BLaER1 treated with 17β-estradiol and CSF1 and Interleukin-3, amounts not matched to agents 10 nM and 100 nM (cell line): ENCODE results near the gene EMSY.

Experiments used
- H3K27ac ChIP-seq, 11 experiments: shearing (Covaris generic); formaldehyde crosslinking; 2 replicates each; pipeline ENCODE4 v1.8.1; 2022
- H3K27me3 ChIP-seq, 11 experiments: shearing (Covaris generic); formaldehyde crosslinking; 2 replicates each; pipeline ENCODE4 v1.8.1; 2022
- H3K36me3 ChIP-seq, 11 experiments: shearing (Covaris generic); formaldehyde crosslinking; 2 replicates each; pipeline ENCODE4 v1.8.1; 2022
- H3K4me1 ChIP-seq, 10 experiments: shearing (Covaris generic); formaldehyde crosslinking; 2 replicates each; pipeline ENCODE4 v1.8.1; 2022
- H3K4me2 ChIP-seq, 11 experiments: shearing (Covaris generic); formaldehyde crosslinking; 2 replicates each; pipeline ENCODE4 v1.8.1; 2022
- H3K4me3 ChIP-seq, 10 experiments: shearing (Covaris generic); formaldehyde crosslinking; 2 replicates each; pipeline ENCODE4 v1.8.1; 2022
- H3K9ac ChIP-seq, 11 experiments: shearing (Covaris generic); formaldehyde crosslinking; 2 replicates each; pipeline ENCODE4 v1.8.1; 2022
- H3K9me3 ChIP-seq, 11 experiments: shearing (Covaris generic); formaldehyde crosslinking; replicated peaks in 1 of 11; 2 replicates each; pipeline ENCODE4 v1.8.1; 2022
- H4K20me1 ChIP-seq, 11 experiments: shearing (Covaris generic); formaldehyde crosslinking; 2 replicates each; pipeline ENCODE4 v1.8.1; 2022
- Cebpa-rat ChIP-seq, 11 experiments: shearing (Covaris generic); IDR thresholded peaks; 2 replicates each; pipeline ENCODE4 v1.8.1; 2022

EMSY gene

DNA sequence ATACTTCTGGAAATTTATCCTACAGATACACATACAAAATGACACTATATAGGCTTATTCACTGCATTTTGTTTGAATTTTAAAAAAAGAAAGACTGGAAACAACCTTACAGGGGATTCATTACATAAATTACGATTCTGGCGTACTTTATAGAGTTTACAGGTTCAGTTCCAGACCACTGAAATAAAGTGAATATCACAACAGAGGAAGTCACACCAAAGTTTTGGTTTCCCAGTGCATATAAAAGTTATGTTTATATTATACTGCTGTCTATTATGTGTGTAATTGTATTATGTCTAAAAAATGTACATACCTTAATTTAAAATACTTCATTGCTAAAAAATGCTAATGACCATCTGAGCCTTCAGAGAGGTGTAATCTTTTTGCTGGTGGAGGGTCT, 62.0 kb downstream of the EMSY start:
- H4K20me1 ChIP-seq, result peaks cover 0 to 6% (median 0%) of the 10 kb centered on the region in 11 experiments; a peak in 1 of 22 replicates
- peaks cover 30 to 72% (median 60%) of the 10 kb centered on the region in 11 experiments for H3K36me3 ChIP-seq
- H3K4me3 ChIP-seq, result no peak overlapping the region
- H3K27ac ChIP-seq, result no peak overlapping the region
- peaks cover 7 to 31% (median 16%) of the 10 kb centered on the region in 11 experiments for H3K9me3 ChIP-seq
- no peak overlapping the region for H3K4me2 ChIP-seq
- no peak for TF ChIP-seq Cebpa-rat (IDR thresholded peaks at IDR 0.05)
- H3K4me1 ChIP-seq, result peaks cover 0 to 16% (median 9%) of the 10 kb centered on the region in 10 experiments; a peak in 15 of 20 replicates
- no peaks in the 10 kb centered on the region for H3K27me3 ChIP-seq
- no peak overlapping the region for H3K9ac ChIP-seq

DNA sequence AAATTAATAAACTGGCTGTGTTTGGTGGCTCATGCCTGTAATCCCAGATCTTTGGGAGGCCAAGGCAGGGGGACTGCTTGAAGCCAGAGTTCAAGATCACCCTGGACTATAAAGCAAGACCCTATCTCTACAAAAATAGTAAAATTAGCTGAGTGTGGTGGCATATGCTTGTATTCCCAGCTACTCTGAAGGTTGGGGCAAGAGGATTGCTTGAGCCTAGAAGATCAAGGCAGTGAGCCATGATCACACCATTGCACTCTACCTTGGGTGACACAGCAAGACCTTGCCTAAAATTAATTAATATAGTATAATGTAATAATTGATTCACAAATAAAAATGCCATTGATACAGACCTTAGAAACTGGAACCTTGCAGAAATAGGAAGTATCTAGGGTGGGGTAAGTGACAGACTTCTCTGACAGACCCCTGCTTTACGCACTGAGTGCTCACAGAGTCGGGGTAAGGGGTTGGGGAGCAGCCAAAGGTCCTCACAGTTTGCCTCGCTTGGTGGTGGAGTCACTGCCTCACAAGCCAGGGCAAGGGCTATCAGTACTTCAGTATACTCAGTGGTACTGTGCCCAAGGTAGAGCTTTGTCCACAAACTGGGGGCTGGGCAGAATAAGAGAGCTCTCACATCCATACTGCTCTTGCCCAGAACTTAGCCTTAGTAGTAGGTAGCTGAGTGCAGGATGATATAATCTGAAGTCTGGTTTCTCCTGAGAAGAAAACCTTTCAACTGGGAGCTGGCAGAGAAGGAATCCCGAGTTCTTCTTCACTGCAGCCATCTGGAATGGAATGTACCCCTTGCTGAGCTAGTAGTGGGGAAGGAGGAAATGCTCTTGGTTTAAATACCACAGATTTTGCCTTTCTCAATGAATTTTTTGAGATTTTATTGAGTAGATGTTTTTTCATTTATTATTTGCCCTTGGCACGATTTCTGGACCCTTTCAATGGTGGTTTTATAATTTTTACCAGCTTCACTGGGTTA, 65.5 kb downstream of the EMSY start:
- no peak for TF ChIP-seq Cebpa-rat (IDR thresholded peaks at IDR 0.05)
- peaks cover 0 to 14% (median 7%) of the 10 kb centered on the region in 11 experiments; a peak in 8 of 22 replicates for H3K9me3 ChIP-seq
- H3K27ac ChIP-seq, result no peak overlapping the region
- peak overlapping the region in 3 of 11 experiments; percentile 28 to 40 (median 29); a peak in 3 of 22 replicates for H3K4me2 ChIP-seq
- H3K36me3 ChIP-seq, result peaks cover 22 to 57% (median 33%) of the 10 kb centered on the region in 11 experiments; a peak in 21 of 22 replicates
- peaks cover 2 to 27% (median 15%) of the 10 kb centered on the region in 10 experiments; a peak in 18 of 20 replicates for H3K4me1 ChIP-seq
- peaks cover 0 to 6% (median 0%) of the 10 kb centered on the region in 11 experiments; a peak in 1 of 22 replicates for H4K20me1 ChIP-seq
- H3K9ac ChIP-seq, result no peak overlapping the region
- no peak overlapping the region for H3K4me3 ChIP-seq
- H3K27me3 ChIP-seq, result no peaks in the 10 kb centered on the region

DNA sequence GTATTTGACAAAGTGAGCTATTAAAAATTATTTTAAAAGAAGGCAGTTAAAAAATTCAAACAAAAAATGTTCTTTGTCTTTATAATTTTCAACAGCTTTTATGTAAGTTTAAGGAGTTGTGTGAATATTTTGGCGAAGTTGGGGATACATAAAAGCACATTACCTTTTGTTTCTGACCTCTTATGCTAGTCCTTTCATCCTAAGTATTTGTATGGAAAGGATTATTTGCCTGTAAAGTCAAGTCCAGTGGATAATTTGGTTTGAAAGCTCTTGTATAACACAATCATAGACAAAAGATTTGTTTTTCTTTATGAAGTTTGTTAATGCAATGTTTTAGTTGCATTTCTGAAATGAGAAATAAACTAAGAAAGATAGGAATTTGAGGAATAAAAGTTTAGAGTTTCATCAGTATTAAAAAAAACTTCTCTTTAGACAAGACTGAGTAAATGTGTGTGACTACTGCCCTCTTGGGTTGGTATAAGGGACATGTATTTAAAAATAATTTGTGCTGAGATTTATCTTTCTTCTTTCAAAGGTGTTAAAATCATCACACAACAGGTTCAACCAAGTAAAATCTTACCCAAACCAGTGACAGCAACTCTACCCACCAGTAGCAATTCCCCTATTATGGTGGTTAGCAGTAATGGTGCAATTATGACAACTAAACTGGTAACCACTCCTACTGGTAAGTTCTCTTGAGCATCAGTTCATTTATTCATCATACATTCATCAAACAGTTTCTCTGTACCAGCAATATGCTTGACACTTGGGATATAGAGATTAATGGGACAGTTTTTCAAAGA, 68.2 kb downstream of the EMSY start:
- Histone ChIP-seq H3K4me3 (no peak overlapping the region), H3K9me3 (peaks cover 0 to 3% (median under 1%) of the 10 kb centered on the region in 11 experiments; a peak in 4 of 22 replicates), H3K9ac (no peak overlapping the region)

DNA sequence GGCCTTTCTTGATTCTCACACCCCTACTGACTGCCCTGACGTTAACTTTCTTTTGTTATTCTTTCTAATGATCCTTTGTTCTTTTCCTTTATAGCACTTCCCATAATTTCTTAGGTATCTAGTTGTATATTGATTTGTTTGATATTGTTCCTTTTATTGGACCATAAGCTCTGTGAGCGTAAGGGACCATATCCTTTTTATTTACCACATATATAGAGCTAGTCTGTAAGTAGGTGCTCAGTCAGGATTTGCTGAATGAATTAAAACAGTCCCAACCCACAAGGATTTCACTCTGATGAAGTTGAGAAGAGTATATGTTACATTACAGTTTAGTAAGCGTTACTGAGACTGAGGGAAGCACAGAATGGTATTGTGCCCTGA, 68.8 kb downstream of the EMSY start:
- Histone ChIP-seq H3K4me1 (peaks cover 2 to 27% (median 15%) of the 10 kb centered on the region in 10 experiments; a peak in 18 of 20 replicates), H3K27ac (no peak overlapping the region), H3K4me3 (no peak overlapping the region), H3K27me3 (no peaks in the 10 kb centered on the region), H4K20me1 (peaks cover 0 to 6% (median 0%) of the 10 kb centered on the region in 11 experiments; a peak in 1 of 22 replicates), H3K9me3 (no peaks in the 10 kb centered on the region), H3K36me3 (peaks cover 16 to 55% (median 29%) of the 10 kb centered on the region in 11 experiments; a peak in 20 of 22 replicates), H3K4me2 (no peak overlapping the region), H3K9ac (no peak overlapping the region)
- no peak for TF ChIP-seq Cebpa-rat (IDR thresholded peaks at IDR 0.05)

More for the DNA sequence above, 68.2 kb downstream of the EMSY start:
- H3K27me3 ChIP-seq, result no peaks in the 10 kb centered on the region
- no peak for TF ChIP-seq Cebpa-rat (IDR thresholded peaks at IDR 0.05)
- no peak overlapping the region for H3K27ac ChIP-seq
- H3K36me3 ChIP-seq, result peaks cover 19 to 58% (median 30%) of the 10 kb centered on the region in 11 experiments; a peak in 21 of 22 replicates
- H3K4me1 ChIP-seq, result peaks cover 2 to 27% (median 15%) of the 10 kb centered on the region in 10 experiments; a peak in 18 of 20 replicates
- H3K4me2 ChIP-seq, result peak overlapping the region in 1 of 11 experiments; percentile 53; a peak in 1 of 22 replicates
- peaks cover 0 to 6% (median 0%) of the 10 kb centered on the region in 11 experiments; a peak in 1 of 22 replicates for H4K20me1 ChIP-seq

DNA sequence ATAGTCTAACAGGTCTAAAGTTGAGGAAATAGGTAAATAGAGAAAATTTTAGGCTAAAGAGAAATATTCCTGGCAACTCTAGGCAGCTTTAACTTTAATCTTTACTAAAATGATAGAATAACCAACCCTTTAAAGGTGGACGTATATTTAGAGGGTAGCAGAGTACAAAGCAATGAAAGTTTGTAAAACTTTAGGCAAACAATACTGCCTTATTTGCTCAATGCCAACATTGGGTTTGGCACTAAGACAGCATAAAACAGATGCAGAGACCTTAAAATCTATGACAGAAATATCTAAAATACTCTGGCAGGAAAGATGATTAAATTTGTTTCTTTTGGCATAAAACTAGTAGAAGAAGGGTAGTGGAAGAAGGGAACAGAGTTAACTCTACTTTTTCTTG, 70.7 kb downstream of the EMSY start:
- no peak overlapping the region for H3K9ac ChIP-seq
- H3K27me3 ChIP-seq, result no peaks in the 10 kb centered on the region
- H3K4me3 ChIP-seq, result no peak overlapping the region
- peaks cover 0 to 4% (median 0%) of the 10 kb centered on the region in 11 experiments; a peak in 1 of 22 replicates for H4K20me1 ChIP-seq
- peaks cover 2 to 24% (median 15%) of the 10 kb centered on the region in 10 experiments; a peak in 18 of 20 replicates for H3K4me1 ChIP-seq
- H3K27ac ChIP-seq, result no peak overlapping the region
- no peak overlapping the region for H3K4me2 ChIP-seq
- no peak for TF ChIP-seq Cebpa-rat (IDR thresholded peaks at IDR 0.05)
- no peaks in the 10 kb centered on the region for H3K9me3 ChIP-seq
- H3K36me3 ChIP-seq, result peaks cover 13 to 59% (median 29%) of the 10 kb centered on the region in 11 experiments; a peak in 21 of 22 replicates

DNA sequence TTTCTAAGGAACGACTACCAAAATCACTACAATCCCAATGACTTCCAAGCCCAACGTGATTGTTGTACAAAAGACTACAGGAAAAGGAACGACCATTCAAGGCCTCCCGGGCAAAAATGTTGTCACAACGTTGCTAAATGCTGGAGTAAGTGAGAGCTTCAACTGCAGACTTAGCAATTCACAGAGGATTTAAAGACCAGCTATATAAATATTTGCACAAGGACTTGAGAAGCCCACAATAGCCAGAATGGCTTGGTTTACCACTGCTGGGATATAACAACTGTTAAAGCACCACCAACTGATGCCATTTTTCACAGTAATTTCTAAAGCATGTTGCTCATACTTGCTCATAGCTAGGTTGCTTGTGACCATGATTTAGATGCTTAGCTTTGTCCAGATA, 78.3 kb downstream of the EMSY start:
- Histone ChIP-seq H3K27me3 (no peaks in the 10 kb centered on the region), H3K4me2 (no peak overlapping the region), H3K4me3 (no peak overlapping the region), H3K9ac (no peak overlapping the region), H3K9me3 (no peaks in the 10 kb centered on the region), H3K27ac (no peak overlapping the region), H3K4me1 (peaks cover 5 to 10% (median 8%) of the 10 kb centered on the region in 10 experiments; a peak in 19 of 20 replicates), H3K36me3 (peaks cover 43 to 88% (median 67%) of the 10 kb centered on the region in 11 experiments), H4K20me1 (no peaks in the 10 kb centered on the region; a peak in 1 of 22 replicates)
- TF ChIP-seq Cebpa-rat (IDR thresholded peaks at IDR 0.05), result no peak

DNA sequence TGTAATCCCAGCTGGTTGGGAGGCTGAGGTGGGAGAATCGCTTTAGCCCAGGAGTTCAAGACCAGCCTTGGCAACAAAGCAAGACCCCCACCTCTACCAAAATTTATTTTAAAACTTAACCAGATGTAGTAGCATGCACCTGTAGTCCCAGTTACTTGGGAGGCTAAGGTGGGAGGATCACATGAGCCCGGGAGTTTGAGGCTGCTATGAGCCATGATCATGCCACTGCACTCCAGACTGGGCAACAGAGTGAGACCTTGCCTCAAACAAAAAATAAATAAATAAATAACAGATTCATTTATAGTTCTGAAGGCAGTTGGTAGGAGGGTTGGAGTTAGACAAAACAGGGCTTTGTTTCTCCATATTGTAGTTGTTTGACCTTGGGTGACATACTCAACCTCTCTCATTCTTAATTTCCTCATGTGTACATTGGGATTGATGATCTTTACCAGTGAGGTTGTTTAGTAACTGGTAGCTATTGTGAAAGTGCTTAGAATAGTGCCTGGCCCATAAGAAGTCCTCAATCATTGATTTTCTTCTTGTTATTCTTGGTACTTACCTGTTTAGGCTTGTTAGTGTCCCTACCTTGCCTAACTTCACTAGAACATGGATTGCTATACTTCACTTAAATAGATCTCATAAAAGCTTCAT, 79.1 kb downstream of the EMSY start:
- Histone ChIP-seq H3K4me3 (no peak overlapping the region), H3K9ac (no peak overlapping the region), H4K20me1 (no peaks in the 10 kb centered on the region; a peak in 1 of 22 replicates), H3K27me3 (no peaks in the 10 kb centered on the region), H3K27ac (no peak overlapping the region), H3K4me1 (peaks cover 6 to 12% (median 10%) of the 10 kb centered on the region in 10 experiments; a peak in 19 of 20 replicates), H3K4me2 (no peak overlapping the region), H3K36me3 (peaks cover 44 to 92% (median 70%) of the 10 kb centered on the region in 11 experiments), H3K9me3 (no peaks in the 10 kb centered on the region)
- no peak for TF ChIP-seq Cebpa-rat (IDR thresholded peaks at IDR 0.05)

DNA sequence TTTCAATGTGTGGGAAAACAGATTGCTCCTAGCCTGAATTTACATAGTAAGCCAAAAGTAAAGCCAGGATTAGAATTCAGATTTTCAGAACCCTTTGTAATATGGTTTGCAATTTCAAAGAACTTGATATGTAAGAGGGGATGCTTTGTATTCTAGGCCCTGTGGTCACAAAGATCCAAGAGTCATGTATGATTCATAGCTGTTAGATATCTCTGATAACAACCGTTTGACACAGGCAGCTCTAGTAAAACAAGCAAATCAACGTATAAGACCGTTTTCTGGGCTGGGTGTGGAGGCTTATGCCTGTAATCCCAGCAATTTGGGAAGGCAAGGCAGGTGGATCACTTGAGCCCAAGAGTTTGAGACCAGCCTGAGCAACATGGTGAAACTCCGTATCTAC, 79.6 kb downstream of the EMSY start:
- Histone ChIP-seq H4K20me1 (no peaks in the 10 kb centered on the region; a peak in 1 of 22 replicates), H3K9me3 (no peaks in the 10 kb centered on the region), H3K9ac (no peak overlapping the region), H3K27me3 (no peaks in the 10 kb centered on the region), H3K4me3 (no peak overlapping the region), H3K4me1 (peaks cover 6 to 12% (median 10%) of the 10 kb centered on the region in 10 experiments; a peak in 19 of 20 replicates), H3K27ac (no peak overlapping the region), H3K36me3 (peaks cover 48 to 92% (median 70%) of the 10 kb centered on the region in 11 experiments), H3K4me2 (no peak overlapping the region)
- TF ChIP-seq Cebpa-rat (IDR thresholded peaks at IDR 0.05), result no peak
